Karpas-422 (cell line): ENCODE data around the gene ZC3H4. TPM values are rescaled to one million over a fixed set of nuclear protein-coding genes. Genes with fewer than 3 reads are reported as not detected.
"Not testable (repeated sequence)": the region's sequence is repeated elsewhere in the genome, so short reads cannot be mapped to it uniquely, and the experiment has no call there.

Source experiments
- DNase-seq: peaks from one replicate; pipeline ENCODE4 v3.0.0-alpha.2; 2015
- H2AFZ ChIP-seq: fragments of 200-600 bp; sonication (generic); 2 replicates; pipeline ENCODE4 v1.6.1; 2014; ENCODE audit warnings: antibody characterized with exemption, low read length, mixed read lengths
- H3K27ac ChIP-seq: fragments of 200-600 bp; sonication (generic); 2 replicates; pipeline ENCODE4 v1.5.1; 2014; ENCODE audit warnings: mild to moderate bottlenecking, low read length, moderate library complexity
- H3K27me3 ChIP-seq: fragments of 200-600 bp; sonication (generic); 2 replicates; pipeline ENCODE4 v1.6.1; 2014; ENCODE audit warnings: low read length, mixed read lengths
- H3K36me3 ChIP-seq: fragments of 200-600 bp; sonication (generic); 2 replicates; pipeline ENCODE4 v1.6.1; 2014; ENCODE audit warnings: low read length, mixed read lengths; ENCODE audit not compliant: insufficient read depth
- H3K4me1 ChIP-seq: fragments of 200-600 bp; sonication (generic); 2 replicates; pipeline ENCODE4 v1.6.1; 2014; ENCODE audit warnings: mild to moderate bottlenecking, low read length, mixed read lengths
- H3K4me2 ChIP-seq: fragments of 200-600 bp; sonication (generic); 2 replicates; pipeline ENCODE4 v1.6.1; 2014; ENCODE audit warnings: low read length, low read depth, mild to moderate bottlenecking; ENCODE audit not compliant: poor library complexity, severe bottlenecking
- H3K4me3 ChIP-seq: fragments of 200-600 bp; sonication (generic); 2 replicates; pipeline ENCODE4 v1.5.1; 2014; ENCODE audit warnings: mild to moderate bottlenecking, antibody characterized with exemption, low read length, mixed read lengths
- H3K79me2 ChIP-seq: fragments of 200-600 bp; sonication (generic); 2 replicates; pipeline ENCODE4 v1.6.1; 2014; ENCODE audit warnings: mild to moderate bottlenecking, low read length, mixed read lengths
- H3K9ac ChIP-seq: fragments of 200-600 bp; sonication (generic); 2 replicates; pipeline ENCODE4 v1.6.0; 2014; ENCODE audit warnings: low read length
- H3K9me2 ChIP-seq: fragments of 200-600 bp; sonication (generic), shearing (Covaris generic); replicated peaks from 2 replicates; pipeline ENCODE4 v1.6.0; 2014; ENCODE audit warnings: mild to moderate bottlenecking, low read length, moderate library complexity; ENCODE audit not compliant: insufficient read depth
- H3K9me3 ChIP-seq: fragments of 300-700, 200-600 bp; sonication (generic); 2 replicates; pipeline ENCODE4 v1.6.1; 2014; ENCODE audit warnings: low read length, mixed read lengths
- H4K20me1 ChIP-seq: fragments of 200-600 bp; sonication (generic); 2 replicates; pipeline ENCODE4 v1.6.1; 2014; ENCODE audit warnings: mild to moderate bottlenecking, antibody characterized with exemption, low read length, low read depth; ENCODE audit not compliant: insufficient read depth
- total RNA-seq: library from RNA; depleted of rRNA; stranded (reverse); fragments of >200 nt; shearing (Covaris generic); gene quantifications from 2 replicates; pipeline ENCODE4 v1.2.3, GENCODE V29; 2014; ENCODE audit warnings: low replicate concordance

The ZC3H4 gene
- total RNA-seq, 1 experiment from 2014 or later = 13.0 TPM

- Histone ChIP-seq H3K9me3 (no peaks in the 10 kb centered on the region), H3K4me2 (no peak overlapping the region), H3K27me3 (no peaks in the 10 kb centered on the region), H3K27ac (no peak overlapping the region), H4K20me1 (peaks cover 37% of the 10 kb centered on the region), H3K9ac (no peak overlapping the region), H3K4me3 (no peak overlapping the region), H3K36me3 (peaks cover 48% of the 10 kb centered on the region), H3K9me2 (no peaks in the 10 kb centered on the region), H3K4me1 (no peaks in the 10 kb centered on the region), H3K79me2 (peaks cover 80% of the 10 kb centered on the region), H2AFZ (no peak overlapping the region)
- no peak for DNase-seq
Observed at GRCh38 chr19:47093841-47094240, 19.7 kb downstream of the ZC3H4 start.

- Histone ChIP-seq H2AFZ (no peak overlapping the region), H3K9ac (no peak overlapping the region), H3K79me2 (peaks cover 74% of the 10 kb centered on the region)
Observed at GRCh38 chr19:47093254-47093653, 20.3 kb downstream of the ZC3H4 start.

GRCh38 chr19:47089767-47090350 lies 23.7 kb downstream of the ZC3H4 start:
- H3K79me2 ChIP-seq = peaks cover 40% of the 10 kb centered on the region
- H3K36me3 ChIP-seq = peaks cover 41% of the 10 kb centered on the region
- no peaks in the 10 kb centered on the region for H3K27me3 ChIP-seq
- H2AFZ ChIP-seq = no peak overlapping the region
- H3K9me3 ChIP-seq = no peaks in the 10 kb centered on the region
- H3K4me1 ChIP-seq = no peaks in the 10 kb centered on the region
- H3K9me2 ChIP-seq = no peaks in the 10 kb centered on the region
- H3K4me2 ChIP-seq = no peak overlapping the region
- no peak overlapping the region for H3K9ac ChIP-seq
- H3K4me3 ChIP-seq = no peak overlapping the region
- H3K27ac ChIP-seq = no peak overlapping the region
- H4K20me1 ChIP-seq = peaks cover 15% of the 10 kb centered on the region; the same call in 1 of the 2 replicates
- no peak for DNase-seq

More at GRCh38 chr19:47093254-47093653, 20.3 kb downstream of the ZC3H4 start:
- H4K20me1 ChIP-seq = peaks cover 35% of the 10 kb centered on the region
- no peak overlapping the region for H3K4me3 ChIP-seq
- H3K4me1 ChIP-seq = no peaks in the 10 kb centered on the region
- H3K9me3 ChIP-seq = no peaks in the 10 kb centered on the region
- no peak overlapping the region for H3K27ac ChIP-seq
- H3K36me3 ChIP-seq = peaks cover 48% of the 10 kb centered on the region
- DNase-seq = no peak
- H3K9me2 ChIP-seq = no peaks in the 10 kb centered on the region
- H3K27me3 ChIP-seq = no peaks in the 10 kb centered on the region
- no peak overlapping the region for H3K4me2 ChIP-seq

- Histone ChIP-seq H3K9me2 (no peaks in the 10 kb centered on the region), H3K27ac (no peak overlapping the region), H4K20me1 (no peaks in the 10 kb centered on the region), H3K36me3 (peaks cover 46% of the 10 kb centered on the region), H3K27me3 (no peaks in the 10 kb centered on the region), H3K79me2 (peaks cover 15% of the 10 kb centered on the region), H3K9ac (no peak overlapping the region), H3K9me3 (no peaks in the 10 kb centered on the region), H3K4me1 (no peaks in the 10 kb centered on the region), H3K4me2 (no peak overlapping the region), H3K4me3 (no peak overlapping the region), H2AFZ (no peak overlapping the region)
- no peak for DNase-seq
Observed at GRCh38 chr19:47086280-47086679, 27.3 kb downstream of the ZC3H4 start.

GRCh38 chr19:47084879-47085439 lies 28.6 kb downstream of the ZC3H4 start:
- no peaks in the 10 kb centered on the region for H3K4me1 ChIP-seq

GRCh38 chr19:47082493-47082892 lies 31.1 kb downstream of the ZC3H4 start:
- H3K9ac ChIP-seq = no peak overlapping the region
- peaks cover 43% of the 10 kb centered on the region for H3K36me3 ChIP-seq
- no peaks in the 10 kb centered on the region for H3K4me1 ChIP-seq
- no peak overlapping the region for H2AFZ ChIP-seq
- H4K20me1 ChIP-seq = no peaks in the 10 kb centered on the region
- no peak overlapping the region for H3K4me3 ChIP-seq
- H3K4me2 ChIP-seq = no peak overlapping the region
- H3K9me3 ChIP-seq = no peaks in the 10 kb centered on the region
- H3K9me2 ChIP-seq = no peaks in the 10 kb centered on the region
- H3K27me3 ChIP-seq = no peaks in the 10 kb centered on the region
- no peak for DNase-seq
- H3K79me2 ChIP-seq = peaks cover under 1% of the 10 kb centered on the region; the same call in 1 of the 2 replicates
- no peak overlapping the region for H3K27ac ChIP-seq

More at GRCh38 chr19:47084879-47085439, 28.6 kb downstream of the ZC3H4 start:
- no peaks in the 10 kb centered on the region for H3K9me3 ChIP-seq
- H3K4me3 ChIP-seq = no peak overlapping the region
- H3K27ac ChIP-seq = no peak overlapping the region
- H3K79me2 ChIP-seq = peaks cover 8% of the 10 kb centered on the region; the same call in 1 of the 2 replicates
- no peak overlapping the region for H3K9ac ChIP-seq
- H3K9me2 ChIP-seq = no peaks in the 10 kb centered on the region
- H3K27me3 ChIP-seq = no peaks in the 10 kb centered on the region
- H3K4me2 ChIP-seq = no peak overlapping the region
- DNase-seq = no peak
- peaks cover 44% of the 10 kb centered on the region for H3K36me3 ChIP-seq
- no peak overlapping the region for H2AFZ ChIP-seq
- H4K20me1 ChIP-seq = no peaks in the 10 kb centered on the region

GRCh38 chr19:47081095-47081494 lies 32.5 kb downstream of the ZC3H4 start:
- Histone ChIP-seq H3K4me3 (no peak overlapping the region), H3K79me2 (peaks cover 8% of the 10 kb centered on the region), H3K36me3 (peaks cover 42% of the 10 kb centered on the region), H3K27me3 (no peaks in the 10 kb centered on the region), H4K20me1 (peaks cover 3% of the 10 kb centered on the region; the same call in 1 of the 2 replicates), H3K9me3 (no peaks in the 10 kb centered on the region), H2AFZ (no peak overlapping the region), H3K4me1 (no peaks in the 10 kb centered on the region), H3K9me2 (no peaks in the 10 kb centered on the region), H3K4me2 (no peak overlapping the region), H3K9ac (no peak overlapping the region), H3K27ac (no peak overlapping the region)
- DNase-seq = no peak

GRCh38 chr19:47078351-47078750 lies 35.2 kb downstream of the ZC3H4 start:
- not testable (repeated sequence) for H3K27me3 ChIP-seq, H3K4me1 ChIP-seq, H2AFZ ChIP-seq, H3K4me2 ChIP-seq, H3K4me3 ChIP-seq, DNase-seq, H3K9me2 ChIP-seq, H3K9me3 ChIP-seq, H3K27ac ChIP-seq, H3K9ac ChIP-seq
- peaks cover 15% of the 10 kb centered on the region for H4K20me1 ChIP-seq
- peaks cover 38% of the 10 kb centered on the region; the same call in 1 of the 2 replicates for H3K36me3 ChIP-seq
- H3K79me2 ChIP-seq = peaks cover 22% of the 10 kb centered on the region
